Measurements from ENCODE around the gene GLP1R. TPM values are rescaled to one million over a fixed set of nuclear protein-coding genes. Genes with fewer than 3 reads are reported as not detected.
A peak's percentile ranks its signal among the peaks of the same experiment; 100 is the strongest.

The GLP1R gene
- total RNA-seq, 1 experiment from 2014 or later, result not detected

GRCh38 chr6:39044181-39044580 is 4.4 kb upstream of the GLP1R start:
- no peak for DNase-seq (ENCODE audit: low spot score)

- DNase-seq (ENCODE audit: low spot score), result no peak
Measured at GRCh38 chr6:39047434-39048327, 900 bp upstream of the GLP1R start.

GRCh38 chr6:39049575-39050283 is 1.1 kb downstream of the GLP1R start:
- DNase-seq (ENCODE audit: low spot score), result no peak

- no peak for DNase-seq (ENCODE audit: low spot score)
Measured at GRCh38 chr6:39050453-39051112, 2.0 kb downstream of the GLP1R start.

- DNase-seq (ENCODE audit: low spot score), result peak; percentile 6
Measured at GRCh38 chr6:39051399-39052122, 3.0 kb downstream of the GLP1R start.

GRCh38 chr6:39053016-39053624 is 4.5 kb downstream of the GLP1R start:
- no peak for DNase-seq (ENCODE audit: low spot score)

GRCh38 chr6:39053854-39054576 is 5.4 kb downstream of the GLP1R start:
- DNase-seq (ENCODE audit: low spot score), result no peak

GRCh38 chr6:39054577-39055142 is 6.1 kb downstream of the GLP1R start:
- DNase-seq (ENCODE audit: low spot score), result no peak

- no peak for DNase-seq (ENCODE audit: low spot score)
Measured at GRCh38 chr6:39055661-39056060, 7.1 kb downstream of the GLP1R start.

GRCh38 chr6:39056191-39056590 is 7.6 kb downstream of the GLP1R start:
- no peak for DNase-seq (ENCODE audit: low spot score)

GRCh38 chr6:39056681-39057080 is 8.1 kb downstream of the GLP1R start:
- DNase-seq (ENCODE audit: low spot score), result no peak

- no peak for DNase-seq (ENCODE audit: low spot score)
Measured at GRCh38 chr6:39057251-39058155, 8.9 kb downstream of the GLP1R start.

GRCh38 chr6:39058471-39059147 is 10.0 kb downstream of the GLP1R start:
- DNase-seq (ENCODE audit: low spot score), result no peak

- no peak for DNase-seq (ENCODE audit: low spot score)
Measured at GRCh38 chr6:39059496-39060310, 11.1 kb downstream of the GLP1R start.

- no peak for DNase-seq (ENCODE audit: low spot score)
Measured at GRCh38 chr6:39060467-39061160, 12.0 kb downstream of the GLP1R start.

GRCh38 chr6:39061182-39061581 is 12.6 kb downstream of the GLP1R start:
- no peak for DNase-seq (ENCODE audit: low spot score)

- DNase-seq (ENCODE audit: low spot score), result no peak
Measured at GRCh38 chr6:39061588-39061987, 13.0 kb downstream of the GLP1R start.

Measured in A172 (cell line).